ENCODE data around the gene ADGRL3.

GRCh38 chr4:61332693-61333092, 132.6 kb downstream of the ADGRL3 start:
- TF ChIP-seq CTCF (IDR thresholded peaks at IDR 0.05) (no peak), POLR2A (IDR thresholded peaks at IDR 0.05) (no peak)

All from suprapubic skin (tissue), 3 donors.